ENCODE data around the gene SFPQ. TPM values are rescaled to one million over a fixed set of nuclear protein-coding genes. Genes with fewer than 3 reads are reported as not detected.
"Not testable (repeated sequence)": the region's sequence is repeated elsewhere in the genome, so short reads cannot be mapped to it uniquely, and the experiment has no call there.

Gene SFPQ
- total RNA-seq: 100 to 1,000 TPM; 206 to 231 TPM
- polyA plus RNA-seq: 100 to 1,000 TPM in 1 of 2 donors, 10 to 100 TPM in 1; 34.7 to 161 TPM
- long read RNA-seq, donor 1, transcript SFPQ-201 (10 exons, 3,747 nt): major isoform, 24 of 52 reads
- long read RNA-seq, donor 1, partial matches to known transcripts: 8 of 52 reads
- long read RNA-seq, donor 1, other reads (novel, unspliced or antisense): 12 of 52 reads
- long read RNA-seq, donor 2, transcript SFPQ-205 (3 exons, 2,835 nt): minor isoform, 14 of 152 reads
- long read RNA-seq, donor 2, transcript SFPQ-203 (3 exons, 1,431 nt): minor isoform, 8 of 152 reads
- long read RNA-seq, donor 2, transcript SFPQ-201 (10 exons, 3,747 nt): major isoform, 84 of 152 reads
- long read RNA-seq, donor 2, partial matches to known transcripts: 9 of 152 reads
- long read RNA-seq, donor 2, other reads (novel, unspliced or antisense): 37 of 152 reads

DNA sequence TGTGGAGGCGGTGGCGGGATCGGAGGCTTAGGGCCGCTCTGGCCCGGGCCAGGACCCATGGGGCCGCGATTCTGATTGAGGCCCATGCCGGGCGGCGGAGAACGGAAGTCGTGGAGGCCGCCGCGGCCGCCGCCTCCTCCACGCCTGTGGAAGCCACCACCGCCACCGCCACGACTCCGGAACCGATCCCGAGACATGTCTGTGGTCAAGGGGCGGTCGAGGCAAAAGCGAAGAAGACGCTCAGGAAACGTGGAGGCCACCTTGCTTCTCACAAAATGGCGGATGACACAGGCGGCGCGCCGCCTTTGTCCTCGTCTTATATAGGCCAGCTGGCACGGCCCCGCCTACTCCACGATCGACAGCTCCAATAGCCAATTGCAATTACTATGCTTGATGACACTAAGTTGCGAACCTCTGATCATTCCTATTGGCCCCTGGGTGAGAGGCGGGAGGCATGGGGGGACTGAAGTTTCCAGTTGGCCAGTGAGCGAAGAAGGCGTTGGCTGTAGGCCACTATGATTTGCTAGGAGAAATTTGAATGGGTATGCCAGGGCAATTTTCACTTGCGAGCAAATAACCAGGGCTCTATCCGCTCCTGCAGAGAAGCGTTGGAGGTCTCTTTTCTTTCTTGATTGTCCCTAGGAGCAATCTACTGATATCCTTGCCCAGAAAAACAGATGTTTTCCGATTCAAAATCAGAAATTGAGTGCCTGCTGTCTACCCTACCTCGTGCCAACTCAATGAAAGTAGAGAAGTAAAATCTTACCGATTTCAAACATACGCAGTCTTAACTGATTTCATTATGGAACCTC lies at the start of gene SFPQ:
TSS of gene SFPQ (minus strand) at position 293 of the 812 bp plus-strand sequence. CDS start at position 197, 96 bp downstream.
- peak; percentile 97 for DNase-seq
- peak; percentile 98 for ATAC-seq (ENCODE audit: low FRiP score)
- H3K27me3 ChIP-seq (ENCODE audit: control insufficient read depth in 1 of 2, insufficient read depth in 2 of 2, low read length in 1 of 2): no peaks in the 10 kb centered on the region
- WGBS, 2 donors: 0 to 1% methylated on average over 50 of the region's 50 CpGs
- intact Hi-C loops (cut with DNase I): loop anchor here (10.0 kb wide), 3 partner anchors 342 to 372 kb away; partner anchors contain the start of genes KIAA0319L (in 1 of the 2) and NCDN (in 1 of the 2)
- peaks cover 0 to 3% of the 10 kb centered on the region in 2 donors for H3K4me1 ChIP-seq (ENCODE audit: control insufficient read depth in 1 of 2, insufficient read depth in 2 of 2, low read length in 2 of 2)
- H3K36me3 ChIP-seq (ENCODE audit: control insufficient read depth in 1 of 2, insufficient read depth in 2 of 2, low read length in 1 of 2): peaks cover 0 to 2% of the 10 kb centered on the region in 2 donors
- peak within 1 kb of the TSS; percentile 95 to 98 for H3K27ac ChIP-seq (ENCODE audit: low read depth in 1 of 2, low read length in 2 of 2)
- peak within 1 kb of the TSS; percentile 87 to 93 for H3K4me3 ChIP-seq (ENCODE audit: low read length in 2 of 2)
- no peaks in the 10 kb centered on the region for H3K9me3 ChIP-seq (ENCODE audit: control insufficient read depth, low read length)

DNA sequence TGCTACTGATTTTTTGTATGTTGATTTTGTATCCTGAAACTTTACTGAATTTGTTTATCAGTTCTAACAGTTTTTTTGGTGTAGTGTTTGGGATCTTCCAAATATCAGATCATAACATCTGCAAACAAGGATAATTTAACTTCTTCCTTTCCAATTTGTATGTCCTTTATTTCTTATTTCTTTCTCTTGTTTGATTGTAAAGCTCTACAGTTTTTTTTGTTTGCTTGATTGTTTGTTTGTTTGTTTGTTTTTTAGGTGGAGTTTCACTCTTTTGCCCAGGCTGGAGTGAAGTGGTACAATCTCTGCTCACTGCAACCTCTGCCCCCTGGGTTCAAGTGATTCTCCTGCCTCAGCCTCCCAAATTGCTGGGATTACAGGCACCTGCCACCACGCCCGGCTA lies 43.8 kb upstream of the SFPQ start:
- DNase-seq; intact Hi-C loops (cut with DNase I); H3K9me3 ChIP-seq (ENCODE audit: control insufficient read depth, low read length); H3K27ac ChIP-seq (ENCODE audit: low read depth in 1 of 2, low read length in 2 of 2); H3K36me3 ChIP-seq (ENCODE audit: control insufficient read depth in 1 of 2, insufficient read depth in 2 of 2, low read length in 1 of 2); H3K4me3 ChIP-seq (ENCODE audit: low read length in 2 of 2); H3K27me3 ChIP-seq (ENCODE audit: control insufficient read depth in 1 of 2, insufficient read depth in 2 of 2, low read length in 1 of 2); ATAC-seq (ENCODE audit: low FRiP score); H3K4me1 ChIP-seq (ENCODE audit: control insufficient read depth in 1 of 2, insufficient read depth in 2 of 2, low read length in 2 of 2): not testable (repeated sequence)
- WGBS, 2 donors: 93% methylated on average over 2 of the region's 2 CpGs

GRCh38 chr1:35231287-35231686 lies 38.3 kb upstream of the SFPQ start:
- DNase-seq (no peak), ATAC-seq (ENCODE audit: low FRiP score) (no peak)
- no peak overlapping the region for H3K4me3 ChIP-seq (ENCODE audit: low read length in 2 of 2)
- no peaks in the 10 kb centered on the region for H3K9me3 ChIP-seq (ENCODE audit: control insufficient read depth, low read length)
- no peaks in the 10 kb centered on the region for H3K27me3 ChIP-seq (ENCODE audit: control insufficient read depth in 1 of 2, insufficient read depth in 2 of 2, low read length in 1 of 2)
- H3K36me3 ChIP-seq (ENCODE audit: control insufficient read depth in 1 of 2, insufficient read depth in 2 of 2, low read length in 1 of 2): no peaks in the 10 kb centered on the region
- WGBS, 2 donors: 57 to 65% methylated on average over 1 of the region's 1 CpG
- intact Hi-C loops (cut with DNase I): no loop called here
- no peaks in the 10 kb centered on the region for H3K4me1 ChIP-seq (ENCODE audit: control insufficient read depth in 1 of 2, insufficient read depth in 2 of 2, low read length in 2 of 2)
- no peak overlapping the region for H3K27ac ChIP-seq (ENCODE audit: low read depth in 1 of 2, low read length in 2 of 2)

DNA sequence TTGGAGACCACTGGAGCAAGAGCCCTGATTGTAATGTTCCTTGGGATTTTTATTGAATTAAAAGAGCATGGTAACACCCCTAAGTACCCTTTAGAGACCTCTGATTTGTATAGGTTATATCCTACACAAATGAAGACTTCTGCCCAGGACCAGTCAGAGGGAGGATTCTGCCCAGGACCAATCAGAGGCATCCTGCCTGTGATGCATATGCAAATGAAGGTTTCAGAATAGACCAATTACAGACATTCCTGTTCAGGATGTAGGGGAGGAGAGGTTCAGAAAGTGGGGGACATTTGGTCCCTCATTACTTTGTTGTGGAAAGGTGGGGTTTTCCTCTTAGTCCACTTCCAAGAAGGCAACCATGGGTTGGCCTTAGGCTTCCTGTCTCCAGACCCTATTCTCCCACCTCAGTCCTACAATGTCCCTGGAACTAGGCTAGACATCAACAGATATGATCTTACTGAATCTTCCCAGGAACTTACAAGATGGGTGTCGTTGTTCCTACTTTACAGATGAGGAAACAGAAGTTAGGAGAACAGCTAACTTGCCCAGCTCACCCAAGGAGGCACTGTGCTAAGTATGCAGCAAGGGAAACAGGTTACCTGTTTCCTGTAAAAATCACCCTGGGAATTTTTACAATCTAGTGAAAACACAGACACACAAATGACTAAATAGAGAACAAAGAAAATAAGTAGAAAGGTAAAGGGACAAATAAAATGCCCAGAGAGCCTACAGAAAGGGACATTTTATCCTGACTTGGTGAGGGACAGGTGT lies 36.8 kb upstream of the SFPQ start:
- no peak overlapping the region for H3K4me3 ChIP-seq (ENCODE audit: low read length in 2 of 2)
- H3K36me3 ChIP-seq (ENCODE audit: control insufficient read depth in 1 of 2, insufficient read depth in 2 of 2, low read length in 1 of 2): no peaks in the 10 kb centered on the region
- DNase-seq (no peak), ATAC-seq (ENCODE audit: low FRiP score) (no peak)
- H3K27ac ChIP-seq (ENCODE audit: low read depth in 1 of 2, low read length in 2 of 2): no peak overlapping the region
- no peaks in the 10 kb centered on the region for H3K9me3 ChIP-seq (ENCODE audit: control insufficient read depth, low read length)
- H3K4me1 ChIP-seq (ENCODE audit: control insufficient read depth in 1 of 2, insufficient read depth in 2 of 2, low read length in 2 of 2): no peaks in the 10 kb centered on the region
- intact Hi-C loops (cut with DNase I): no loop called here
- WGBS, 2 donors: 67 to 80% methylated on average over 1 of the region's 1 CpG
- no peaks in the 10 kb centered on the region for H3K27me3 ChIP-seq (ENCODE audit: control insufficient read depth in 1 of 2, insufficient read depth in 2 of 2, low read length in 1 of 2)

DNA sequence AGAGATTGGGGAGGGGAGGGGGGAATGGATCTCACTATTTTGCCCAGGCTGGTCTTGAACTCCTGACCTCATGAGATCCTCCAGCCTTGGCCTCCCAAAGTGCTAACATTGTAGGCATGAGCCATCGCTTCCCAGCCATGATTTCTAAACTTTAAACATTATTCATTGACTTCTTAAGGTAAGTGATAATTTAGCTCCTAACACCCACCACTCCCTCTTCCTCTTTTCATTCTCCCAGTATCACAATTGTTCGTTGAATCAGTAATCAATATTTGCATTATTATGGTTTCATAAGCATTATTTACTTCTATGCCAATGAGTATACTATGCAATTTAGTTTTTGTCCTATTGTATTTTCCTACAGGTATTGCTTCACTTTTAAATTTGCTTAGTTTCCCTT lies 33.6 kb upstream of the SFPQ start:
- H3K4me1 ChIP-seq (ENCODE audit: control insufficient read depth in 1 of 2, insufficient read depth in 2 of 2, low read length in 2 of 2): no peaks in the 10 kb centered on the region
- H3K4me3 ChIP-seq (ENCODE audit: low read length in 2 of 2): no peak overlapping the region
- ATAC-seq (ENCODE audit: low FRiP score) (no peak), DNase-seq (no peak)
- no peaks in the 10 kb centered on the region for H3K27me3 ChIP-seq (ENCODE audit: control insufficient read depth in 1 of 2, insufficient read depth in 2 of 2, low read length in 1 of 2)
- no peaks in the 10 kb centered on the region for H3K9me3 ChIP-seq (ENCODE audit: control insufficient read depth, low read length)
- no peak overlapping the region for H3K27ac ChIP-seq (ENCODE audit: low read depth in 1 of 2, low read length in 2 of 2)
- WGBS, 2 donors: 91 to 98% methylated on average over 2 of the region's 2 CpGs
- intact Hi-C loops (cut with DNase I): no loop called here
- no peaks in the 10 kb centered on the region for H3K36me3 ChIP-seq (ENCODE audit: control insufficient read depth in 1 of 2, insufficient read depth in 2 of 2, low read length in 1 of 2)

DNA sequence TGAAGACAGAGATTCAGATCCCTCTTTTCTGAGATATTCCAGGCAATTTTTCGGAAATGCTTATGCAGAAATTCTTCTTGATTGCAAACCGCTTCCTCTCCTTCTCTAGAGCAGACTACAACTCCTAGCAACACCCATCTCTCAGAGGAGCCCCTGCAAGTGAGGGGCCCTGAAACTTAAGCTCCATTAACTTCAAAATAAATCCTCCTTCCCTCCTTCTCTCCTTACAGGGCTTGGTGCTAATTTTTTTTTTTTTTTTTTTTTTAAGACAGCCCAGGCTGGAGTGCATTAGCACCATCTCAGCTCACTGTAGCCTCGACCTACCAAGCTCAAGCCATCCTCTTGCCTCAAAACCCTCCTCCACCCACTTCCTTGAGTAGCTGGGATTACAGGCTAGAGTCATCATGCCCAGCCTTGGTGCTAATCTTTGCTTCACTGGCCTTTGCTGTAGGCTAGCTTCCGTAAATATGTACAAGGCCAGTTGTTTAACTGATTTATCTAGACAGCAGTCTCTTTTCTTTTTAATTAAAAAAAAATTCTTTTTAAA lies 30.2 kb upstream of the SFPQ start:
- Histone ChIP-seq H3K9me3 (ENCODE audit: control insufficient read depth, low read length) (no peaks in the 10 kb centered on the region), H3K27ac (ENCODE audit: low read depth in 1 of 2, low read length in 2 of 2) (no peak overlapping the region), H3K4me3 (ENCODE audit: low read length in 2 of 2) (no peak overlapping the region), H3K36me3 (ENCODE audit: control insufficient read depth in 1 of 2, insufficient read depth in 2 of 2, low read length in 1 of 2) (no peaks in the 10 kb centered on the region), H3K27me3 (ENCODE audit: control insufficient read depth in 1 of 2, insufficient read depth in 2 of 2, low read length in 1 of 2) (no peaks in the 10 kb centered on the region), H3K4me1 (ENCODE audit: control insufficient read depth in 1 of 2, insufficient read depth in 2 of 2, low read length in 2 of 2) (no peaks in the 10 kb centered on the region)
- 83 to 87% methylated on average over 4 of the region's 4 CpGs for WGBS, 2 donors
- ATAC-seq (ENCODE audit: low FRiP score) (no peak), DNase-seq (no peak)
- intact Hi-C loops (cut with DNase I): no loop called here

DNA sequence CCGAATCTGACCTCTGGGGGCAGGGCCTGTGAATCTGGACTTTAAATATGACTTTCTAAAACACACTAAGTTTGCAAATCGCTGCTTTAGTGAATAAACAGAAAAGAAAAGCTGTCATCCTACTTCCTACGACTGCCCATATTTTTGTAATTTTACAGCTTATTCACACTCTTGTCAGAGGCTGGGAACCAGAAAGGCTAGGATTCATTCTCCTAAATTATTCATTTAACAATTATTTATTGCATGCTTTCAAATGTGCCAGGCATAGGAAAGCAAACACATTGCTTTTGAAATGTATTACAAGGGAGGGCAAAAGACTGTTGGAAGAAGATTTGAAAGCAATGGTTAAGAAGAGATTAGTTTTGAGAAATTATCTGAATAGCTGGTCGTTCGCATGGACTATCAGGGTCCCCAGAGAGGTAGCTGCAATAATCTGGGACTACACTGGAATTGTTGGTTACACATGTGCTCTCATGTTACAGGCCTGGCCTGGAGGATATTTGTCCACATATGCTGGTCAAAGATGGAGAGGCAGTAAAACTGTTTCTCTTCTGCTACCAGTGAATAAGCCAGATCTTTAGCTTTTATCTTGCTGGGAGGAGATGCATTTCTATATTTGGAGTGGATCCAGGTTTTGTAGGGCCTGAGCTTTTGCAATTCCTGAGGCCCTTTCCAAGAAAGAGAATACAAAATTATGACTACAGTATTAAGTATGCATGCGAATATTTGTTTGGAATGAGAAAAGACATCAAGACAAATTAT lies 29.6 kb upstream of the SFPQ start:
- H3K4me1 ChIP-seq (ENCODE audit: control insufficient read depth in 1 of 2, insufficient read depth in 2 of 2, low read length in 2 of 2): no peaks in the 10 kb centered on the region
- no peaks in the 10 kb centered on the region for H3K9me3 ChIP-seq (ENCODE audit: control insufficient read depth, low read length)
- H3K27me3 ChIP-seq (ENCODE audit: control insufficient read depth in 1 of 2, insufficient read depth in 2 of 2, low read length in 1 of 2): no peaks in the 10 kb centered on the region
- ATAC-seq (ENCODE audit: low FRiP score) (peak; percentile 79), DNase-seq (no peak)
- no peaks in the 10 kb centered on the region for H3K36me3 ChIP-seq (ENCODE audit: control insufficient read depth in 1 of 2, insufficient read depth in 2 of 2, low read length in 1 of 2)
- whole genome bisulfite sequencing, 2 donors: 35 to 51% methylated on average over 6 of the region's 6 CpGs
- H3K27ac ChIP-seq (ENCODE audit: low read depth in 1 of 2, low read length in 2 of 2): no peak overlapping the region
- intact Hi-C loops (cut with DNase I): no loop called here
- no peak overlapping the region for H3K4me3 ChIP-seq (ENCODE audit: low read length in 2 of 2)

GRCh38 chr1:35220976-35221375 lies 28.0 kb upstream of the SFPQ start:
- WGBS, 2 donors: 47 to 50% methylated on average over 2 of the region's 2 CpGs
- Histone ChIP-seq H3K4me1 (ENCODE audit: control insufficient read depth in 1 of 2, insufficient read depth in 2 of 2, low read length in 2 of 2) (no peaks in the 10 kb centered on the region), H3K27me3 (ENCODE audit: control insufficient read depth in 1 of 2, insufficient read depth in 2 of 2, low read length in 1 of 2) (no peaks in the 10 kb centered on the region), H3K4me3 (ENCODE audit: low read length in 2 of 2) (no peak overlapping the region), H3K27ac (ENCODE audit: low read depth in 1 of 2, low read length in 2 of 2) (no peak overlapping the region), H3K9me3 (ENCODE audit: control insufficient read depth, low read length) (no peaks in the 10 kb centered on the region), H3K36me3 (ENCODE audit: control insufficient read depth in 1 of 2, insufficient read depth in 2 of 2, low read length in 1 of 2) (no peaks in the 10 kb centered on the region)
- DNase-seq (no peak), ATAC-seq (ENCODE audit: low FRiP score) (no peak)
- intact Hi-C loops (cut with DNase I): no loop called here

Data from aorta (tissue), 5 donors.